IPS-18a (cell line): Measurements from ENCODE around the gene ATOSA.

ENCODE experiments used
- H3K27ac ChIP-seq: one replicate; pipeline ENCODE4 v1.5.1; 2013; ENCODE audit warnings: low read length
- H3K27me3 ChIP-seq: one replicate; pipeline ENCODE4 v1.6.1; 2013; ENCODE audit warnings: mild to moderate bottlenecking, low read length; ENCODE audit not compliant: control insufficient read depth, insufficient read depth
- H3K36me3 ChIP-seq: one replicate; pipeline ENCODE4 v1.6.1; 2013; ENCODE audit warnings: low read depth, low read length; ENCODE audit not compliant: control insufficient read depth
- H3K4me1 ChIP-seq: one replicate; pipeline ENCODE4 v1.6.1; 2013; ENCODE audit warnings: low read depth, low read length; ENCODE audit not compliant: control insufficient read depth
- H3K4me3 ChIP-seq: one replicate; pipeline ENCODE4 v1.5.1; 2013; ENCODE audit warnings: low read length
- H3K9ac ChIP-seq: one replicate; pipeline ENCODE4 v1.6.1; 2013; ENCODE audit warnings: mild to moderate bottlenecking, low read length, moderate library complexity
- H3K9me3 ChIP-seq: one replicate; pipeline ENCODE4 v1.6.1; 2013; ENCODE audit warnings: low read depth, low read length; ENCODE audit not compliant: control insufficient read depth

The ATOSA gene

DNA sequence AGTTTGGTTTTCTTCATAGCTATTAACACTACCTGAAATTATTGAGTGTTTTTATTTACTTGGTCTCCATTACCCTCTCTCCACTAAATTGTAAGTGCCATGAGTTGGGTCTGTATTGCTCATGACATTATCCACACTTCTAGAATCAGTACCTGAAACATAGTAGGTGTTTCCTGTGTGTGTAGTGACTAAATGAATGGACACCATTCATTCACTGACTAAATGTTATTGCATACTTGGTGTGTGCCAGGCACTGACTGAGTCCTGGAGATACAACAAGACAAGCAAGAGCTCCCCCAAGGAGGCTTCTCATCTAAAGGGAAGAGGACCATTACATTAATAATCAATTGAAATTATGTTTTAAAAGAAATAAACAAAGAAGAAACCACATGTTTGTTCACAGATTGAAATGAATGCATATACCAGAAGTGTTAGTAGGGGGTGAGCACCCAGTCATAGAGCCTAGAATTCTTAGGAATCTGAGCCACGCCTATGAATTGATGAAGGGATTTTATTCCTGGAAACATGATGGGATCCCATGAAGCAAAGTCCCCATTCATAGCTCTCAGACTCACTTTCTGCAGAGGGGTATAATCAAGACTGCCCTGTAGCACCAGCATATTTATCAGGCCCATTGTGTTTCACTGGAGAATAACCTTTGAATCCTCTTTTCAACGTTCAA, 31.7 kb upstream of the ATOSA start:
- no peak overlapping the region for H3K27ac ChIP-seq
- no peak overlapping the region for H3K4me3 ChIP-seq
- H3K27me3 ChIP-seq: no peaks in the 10 kb centered on the region
- H3K9ac ChIP-seq: no peak overlapping the region
- no peaks in the 10 kb centered on the region for H3K9me3 ChIP-seq
- no peaks in the 10 kb centered on the region for H3K36me3 ChIP-seq
- H3K4me1 ChIP-seq: peaks cover 7% of the 10 kb centered on the region

DNA sequence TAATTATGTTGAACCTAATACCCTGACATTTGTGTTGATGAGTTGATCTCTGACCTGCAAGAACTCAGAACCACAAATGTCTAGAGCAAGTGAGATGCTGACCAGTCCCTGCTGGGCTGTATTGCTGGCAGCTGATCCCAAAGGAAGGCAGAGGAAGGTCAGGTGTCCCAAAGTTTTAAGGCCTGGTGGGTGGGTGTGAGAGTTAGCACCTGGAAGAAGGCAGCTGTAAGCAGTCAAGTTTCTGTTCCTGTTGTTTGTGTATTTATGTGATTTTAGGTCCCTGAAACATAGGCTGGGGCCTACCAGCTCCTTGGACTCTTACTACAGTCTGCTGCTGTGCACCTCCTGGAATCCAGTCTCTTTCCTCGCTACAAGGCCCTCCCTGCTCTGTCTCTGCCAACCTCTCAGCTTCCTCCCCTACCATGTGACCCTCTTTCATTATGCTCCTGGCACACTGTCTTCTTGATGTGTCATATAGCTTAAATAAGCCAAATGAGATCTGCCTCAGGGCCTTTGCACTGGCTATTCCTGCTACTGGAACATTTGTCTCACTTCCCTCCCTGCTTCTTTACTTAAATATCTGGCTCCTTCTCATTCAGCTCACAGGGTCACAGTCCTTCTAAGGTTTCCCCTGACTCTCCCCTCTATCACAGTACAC, 31.0 kb upstream of the ATOSA start:
- Histone ChIP-seq H3K9ac (no peak overlapping the region), H3K36me3 (no peaks in the 10 kb centered on the region), H3K9me3 (no peaks in the 10 kb centered on the region), H3K4me1 (peaks cover 7% of the 10 kb centered on the region), H3K4me3 (peak overlapping the region; percentile 49), H3K27me3 (no peaks in the 10 kb centered on the region), H3K27ac (no peak overlapping the region)

DNA sequence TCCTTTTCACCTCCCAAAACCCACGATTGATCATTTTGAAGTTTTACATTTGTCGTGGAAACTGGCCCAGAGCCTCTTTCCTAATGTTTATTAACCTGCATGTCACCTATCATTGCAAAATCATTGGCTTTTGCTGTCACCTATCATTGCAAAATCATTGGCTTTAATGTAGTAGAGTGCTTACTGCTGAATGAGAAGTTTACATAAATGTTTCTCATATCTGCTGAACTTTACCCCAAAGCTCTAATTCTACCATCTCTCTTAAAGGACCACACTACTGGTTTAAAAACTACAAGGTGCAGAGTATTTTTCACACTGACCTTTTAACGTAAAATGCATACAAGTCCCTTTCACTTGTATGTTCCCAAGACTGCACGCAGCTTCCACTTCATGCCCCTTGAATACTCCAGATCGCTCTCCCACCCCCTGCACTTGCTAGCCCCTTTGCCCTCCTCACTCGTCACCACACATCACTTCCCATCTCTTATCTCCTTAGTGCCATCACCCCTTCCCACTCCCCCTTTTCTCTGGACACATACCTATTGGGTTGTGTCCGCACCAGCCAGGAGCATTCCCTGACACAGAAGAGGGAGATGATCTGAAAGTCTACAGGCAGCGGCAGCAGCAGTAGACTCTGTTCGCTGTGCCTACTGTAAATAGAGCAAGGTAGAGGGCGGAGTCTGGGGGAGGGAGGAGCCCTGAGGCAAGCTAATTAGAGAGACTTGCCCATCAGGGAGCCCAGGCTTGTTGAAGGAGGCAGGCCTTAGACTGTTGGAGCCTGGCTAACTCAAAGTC, 30.2 kb upstream of the ATOSA start:
- H3K36me3 ChIP-seq: no peaks in the 10 kb centered on the region
- peak overlapping the region; percentile 49 for H3K4me3 ChIP-seq
- no peak overlapping the region for H3K27ac ChIP-seq
- peaks cover 7% of the 10 kb centered on the region for H3K4me1 ChIP-seq
- no peaks in the 10 kb centered on the region for H3K27me3 ChIP-seq
- no peaks in the 10 kb centered on the region for H3K9me3 ChIP-seq
- H3K9ac ChIP-seq: no peak overlapping the region

DNA sequence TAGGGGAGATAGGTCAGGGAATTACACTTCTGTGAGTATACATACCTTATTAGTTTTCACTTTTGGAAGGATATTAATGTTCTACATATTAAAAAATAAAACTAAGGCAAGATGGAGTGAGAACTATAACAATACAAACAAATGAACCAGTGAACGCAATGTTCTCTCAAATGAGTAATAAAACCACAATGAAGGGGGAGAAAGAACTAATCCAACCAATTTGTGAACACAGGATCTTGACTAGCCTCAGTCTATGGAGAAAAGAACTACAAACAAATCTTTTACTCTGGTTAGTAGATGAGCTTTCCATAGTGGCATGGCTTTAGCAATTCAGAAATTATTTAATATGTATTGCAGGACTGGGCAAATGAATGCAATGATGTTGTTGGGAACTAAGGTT, 26.9 kb upstream of the ATOSA start:
- no peak overlapping the region for H3K4me3 ChIP-seq
- no peak overlapping the region for H3K9ac ChIP-seq
- no peak overlapping the region for H3K27ac ChIP-seq
- no peaks in the 10 kb centered on the region for H3K27me3 ChIP-seq
- no peaks in the 10 kb centered on the region for H3K9me3 ChIP-seq
- H3K4me1 ChIP-seq: peaks cover 7% of the 10 kb centered on the region
- no peaks in the 10 kb centered on the region for H3K36me3 ChIP-seq

DNA sequence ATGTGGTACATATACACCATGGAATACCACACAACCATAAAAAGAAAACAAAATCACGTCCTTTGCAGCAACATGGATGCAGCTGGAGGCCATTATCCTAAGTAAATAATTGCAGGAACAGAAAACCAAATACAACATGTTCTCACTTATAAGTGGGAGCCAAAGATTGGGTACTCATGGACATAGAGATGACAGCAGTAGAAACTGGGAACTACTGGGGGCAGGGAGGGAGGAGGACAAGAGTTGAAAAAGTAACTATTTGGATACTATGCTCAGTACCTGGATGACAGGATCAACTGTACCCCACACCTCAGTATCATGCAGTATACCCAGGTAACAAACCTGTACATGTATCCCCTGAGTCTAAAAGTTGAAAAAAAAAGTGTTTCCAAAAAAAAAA, 23.2 kb upstream of the ATOSA start:
- Histone ChIP-seq H3K9me3 (no peaks in the 10 kb centered on the region), H3K27ac (no peak overlapping the region), H3K4me3 (no peak overlapping the region), H3K4me1 (no peaks in the 10 kb centered on the region), H3K9ac (no peak overlapping the region), H3K27me3 (no peaks in the 10 kb centered on the region), H3K36me3 (no peaks in the 10 kb centered on the region)

DNA sequence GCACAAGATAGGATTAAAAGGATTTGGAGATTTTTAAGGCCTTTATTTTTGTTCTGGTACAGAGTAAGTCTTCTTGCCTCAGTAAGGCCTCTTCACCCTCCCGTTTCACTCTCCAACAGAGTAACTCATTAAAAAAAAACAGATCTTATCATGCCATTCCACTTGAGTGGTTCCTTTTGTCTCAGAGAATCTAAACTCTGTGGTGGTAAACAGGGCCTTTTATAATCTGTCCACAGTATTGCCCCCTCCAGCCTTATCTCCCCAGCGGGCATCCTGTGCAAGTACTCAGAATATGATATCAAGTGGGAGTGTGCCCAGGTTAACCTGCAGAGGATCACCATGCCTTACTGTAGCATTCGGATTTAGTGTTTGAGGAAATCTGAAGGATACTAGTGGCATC, 20.3 kb upstream of the ATOSA start:
- Histone ChIP-seq H3K4me3 (no peak overlapping the region), H3K27me3 (no peaks in the 10 kb centered on the region), H3K27ac (no peak overlapping the region), H3K36me3 (no peaks in the 10 kb centered on the region), H3K9me3 (no peaks in the 10 kb centered on the region), H3K4me1 (no peaks in the 10 kb centered on the region), H3K9ac (no peak overlapping the region)

DNA sequence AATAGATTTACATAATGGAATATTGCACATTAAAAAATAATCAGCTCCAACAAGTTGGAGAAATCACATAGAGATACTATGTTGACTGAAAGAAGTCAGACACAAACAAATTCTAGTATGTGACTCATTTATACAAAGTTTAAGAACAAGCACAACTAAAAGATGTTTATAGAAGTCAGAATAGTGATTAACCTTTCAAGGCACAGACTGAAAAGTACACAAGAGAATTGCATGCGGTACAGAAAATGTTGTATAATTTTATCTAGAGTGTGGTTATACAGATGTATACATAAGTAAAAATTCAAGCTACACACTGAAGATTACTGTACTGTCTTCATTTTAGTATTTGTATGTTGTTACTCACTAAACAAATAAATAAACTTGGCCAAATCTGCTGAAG, 19.3 kb upstream of the ATOSA start:
- no peaks in the 10 kb centered on the region for H3K36me3 ChIP-seq
- H3K9ac ChIP-seq: no peak overlapping the region
- H3K4me1 ChIP-seq: no peaks in the 10 kb centered on the region
- H3K27me3 ChIP-seq: no peaks in the 10 kb centered on the region
- no peaks in the 10 kb centered on the region for H3K9me3 ChIP-seq
- no peak overlapping the region for H3K4me3 ChIP-seq
- H3K27ac ChIP-seq: no peak overlapping the region

DNA sequence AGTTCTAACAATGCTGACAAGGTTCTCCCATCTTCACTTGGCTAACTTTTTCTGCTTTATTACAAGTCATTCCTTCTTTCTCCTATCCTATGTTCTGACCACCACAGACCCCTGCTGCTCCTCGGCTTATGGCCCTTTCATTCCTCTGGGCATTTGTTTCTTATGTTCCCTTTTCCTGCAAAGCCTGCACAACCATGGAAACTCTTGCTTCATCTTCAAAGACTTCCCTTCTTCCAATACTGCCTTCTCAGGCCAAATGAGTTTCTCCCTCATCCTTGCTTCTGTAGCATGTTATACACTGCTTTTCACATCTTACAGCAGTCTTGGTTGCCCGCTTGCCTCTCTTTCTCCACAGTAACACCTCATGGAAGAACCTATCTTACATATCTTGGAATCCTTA, 17.9 kb upstream of the ATOSA start:
- Histone ChIP-seq H3K9me3 (no peaks in the 10 kb centered on the region), H3K4me3 (no peak overlapping the region), H3K27me3 (no peaks in the 10 kb centered on the region), H3K36me3 (no peaks in the 10 kb centered on the region), H3K27ac (no peak overlapping the region), H3K9ac (no peak overlapping the region), H3K4me1 (no peaks in the 10 kb centered on the region)

DNA sequence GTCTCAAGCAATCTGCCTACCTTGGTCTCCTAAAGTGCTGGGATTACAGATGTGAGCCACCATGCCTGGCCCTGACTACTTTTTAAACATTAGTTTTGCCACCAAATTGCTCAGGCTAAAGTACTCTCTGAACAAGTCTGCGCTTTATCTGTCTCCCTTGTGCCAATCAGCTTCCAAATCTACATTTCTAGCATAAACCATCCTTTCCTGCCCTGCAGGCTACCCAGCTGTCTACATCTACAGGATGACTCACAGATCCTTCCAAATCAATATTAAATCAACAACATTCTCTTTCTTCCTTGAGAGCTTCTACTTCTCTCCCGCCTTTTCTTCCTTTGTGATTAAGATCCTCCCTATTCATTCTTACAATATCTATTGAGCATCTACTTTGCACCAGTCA, 16.0 kb upstream of the ATOSA start:
- Histone ChIP-seq H3K27me3 (no peaks in the 10 kb centered on the region), H3K9ac (no peak overlapping the region), H3K4me3 (no peak overlapping the region), H3K4me1 (no peaks in the 10 kb centered on the region), H3K36me3 (no peaks in the 10 kb centered on the region), H3K9me3 (no peaks in the 10 kb centered on the region), H3K27ac (no peak overlapping the region)

DNA sequence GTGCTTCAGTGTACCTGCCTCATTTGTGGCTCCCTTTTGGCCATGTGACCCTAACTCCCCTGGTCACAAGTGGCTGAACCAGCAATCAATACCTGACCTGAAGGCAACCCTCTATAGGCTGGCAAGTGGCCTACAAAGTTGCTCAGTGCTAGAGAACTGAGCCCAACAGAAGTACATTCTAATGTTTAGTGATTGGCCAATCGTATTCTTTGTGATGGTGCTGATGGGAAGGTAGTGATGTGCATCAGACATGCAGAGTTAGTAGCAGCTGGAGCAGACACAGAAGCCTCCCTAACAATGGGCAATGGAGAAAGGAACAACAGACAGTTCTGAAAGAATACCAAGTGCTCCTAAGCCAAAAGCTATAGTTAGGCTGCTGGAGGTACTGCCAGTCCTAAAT, 10.4 kb upstream of the ATOSA start:
- Histone ChIP-seq H3K27me3 (no peaks in the 10 kb centered on the region), H3K9me3 (no peaks in the 10 kb centered on the region), H3K27ac (no peak overlapping the region), H3K4me1 (no peaks in the 10 kb centered on the region), H3K9ac (no peak overlapping the region), H3K4me3 (no peak overlapping the region), H3K36me3 (no peaks in the 10 kb centered on the region)

DNA sequence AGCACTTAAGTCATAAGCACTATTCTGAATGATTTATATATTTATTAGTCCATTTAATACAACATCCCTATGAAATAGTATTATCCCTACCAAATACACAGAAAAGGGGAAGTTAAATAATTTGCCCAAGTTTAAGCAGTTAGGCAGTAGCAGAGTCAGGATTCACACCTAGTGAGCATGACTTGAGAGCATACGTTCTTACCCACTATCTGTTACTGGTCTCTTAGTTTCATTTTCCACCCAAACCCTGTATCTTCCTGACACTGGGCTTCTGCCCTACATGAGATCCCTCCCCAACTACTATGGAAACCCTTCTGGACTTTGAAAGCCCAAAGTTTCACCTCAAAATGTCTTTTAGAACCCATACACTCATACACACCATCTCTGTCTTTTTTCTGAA, 4.4 kb upstream of the ATOSA start:
- no peaks in the 10 kb centered on the region for H3K36me3 ChIP-seq
- H3K9ac ChIP-seq: no peak overlapping the region
- H3K9me3 ChIP-seq: no peaks in the 10 kb centered on the region
- H3K4me3 ChIP-seq: no peak overlapping the region
- H3K27ac ChIP-seq: no peak overlapping the region
- H3K27me3 ChIP-seq: peaks cover 23% of the 10 kb centered on the region
- H3K4me1 ChIP-seq: peaks cover 3% of the 10 kb centered on the region
